ENCODE data around the gene ENKD1. TPM values are rescaled to one million over a fixed set of nuclear protein-coding genes. Genes with fewer than 3 reads are reported as not detected.

ENKD1 gene
- total RNA-seq, 1 experiment from 2014 or later: 11.9 TPM

DNA sequence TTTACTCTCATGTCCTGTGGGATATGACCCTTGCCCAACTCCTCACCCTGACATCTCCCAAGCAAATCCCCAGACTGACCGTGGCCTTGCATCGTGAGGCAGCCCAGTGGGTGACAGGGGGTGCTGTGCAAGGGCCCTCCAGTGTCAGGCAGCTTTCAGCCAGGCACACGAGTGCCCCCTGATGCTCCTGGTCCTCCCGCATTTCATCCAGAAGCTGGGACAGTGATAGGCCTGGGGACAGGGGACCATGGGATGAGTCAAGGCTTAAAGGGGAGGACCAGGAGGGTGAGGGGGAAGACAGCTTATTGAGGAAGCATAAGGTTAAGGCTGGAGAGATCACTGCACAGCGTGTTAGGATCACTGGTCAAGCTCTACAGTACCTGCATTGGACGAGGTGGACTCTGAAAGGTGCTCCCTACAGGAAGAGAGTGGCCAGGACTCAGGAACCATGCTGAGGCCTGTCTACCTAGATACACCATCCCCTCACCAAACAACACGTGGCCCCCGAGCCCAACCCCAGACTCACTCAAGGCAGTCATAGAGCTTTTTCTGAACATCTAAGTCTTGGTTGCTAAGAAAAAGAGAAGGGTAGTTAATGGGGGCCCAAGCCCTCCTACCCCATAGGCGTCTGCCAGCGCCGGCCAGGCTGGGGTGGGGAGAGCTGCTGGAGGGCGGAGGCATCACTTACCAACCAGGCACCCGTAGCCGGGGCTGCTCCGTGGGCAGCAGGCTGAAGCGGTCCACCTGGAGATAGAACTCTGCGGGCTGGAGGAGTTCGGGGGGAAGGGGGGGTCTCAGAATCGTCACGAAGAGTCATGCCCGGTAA, 7.5 kb downstream of the ENKD1 start (continued):
- TF ChIP-seq PRDM15 (CRISPR knock-in tag; IDR thresholded peaks at IDR 0.05) (no peak), RORB (CRISPR knock-in tag; IDR thresholded peaks at IDR 0.05) (no peak), E2F5 (CRISPR knock-in tag; IDR thresholded peaks at IDR 0.05) (no peak), TEAD4 (CRISPR knock-in tag; IDR thresholded peaks at IDR 0.05) (no peak), ESRRA (CRISPR knock-in tag; IDR thresholded peaks at IDR 0.05; ENCODE audit: borderline replicate concordance) (no peak), CBFB (CRISPR knock-in tag; IDR thresholded peaks at IDR 0.05; ENCODE audit: low read depth) (no peak)
- TF ChIP-seq, protein P1, sequence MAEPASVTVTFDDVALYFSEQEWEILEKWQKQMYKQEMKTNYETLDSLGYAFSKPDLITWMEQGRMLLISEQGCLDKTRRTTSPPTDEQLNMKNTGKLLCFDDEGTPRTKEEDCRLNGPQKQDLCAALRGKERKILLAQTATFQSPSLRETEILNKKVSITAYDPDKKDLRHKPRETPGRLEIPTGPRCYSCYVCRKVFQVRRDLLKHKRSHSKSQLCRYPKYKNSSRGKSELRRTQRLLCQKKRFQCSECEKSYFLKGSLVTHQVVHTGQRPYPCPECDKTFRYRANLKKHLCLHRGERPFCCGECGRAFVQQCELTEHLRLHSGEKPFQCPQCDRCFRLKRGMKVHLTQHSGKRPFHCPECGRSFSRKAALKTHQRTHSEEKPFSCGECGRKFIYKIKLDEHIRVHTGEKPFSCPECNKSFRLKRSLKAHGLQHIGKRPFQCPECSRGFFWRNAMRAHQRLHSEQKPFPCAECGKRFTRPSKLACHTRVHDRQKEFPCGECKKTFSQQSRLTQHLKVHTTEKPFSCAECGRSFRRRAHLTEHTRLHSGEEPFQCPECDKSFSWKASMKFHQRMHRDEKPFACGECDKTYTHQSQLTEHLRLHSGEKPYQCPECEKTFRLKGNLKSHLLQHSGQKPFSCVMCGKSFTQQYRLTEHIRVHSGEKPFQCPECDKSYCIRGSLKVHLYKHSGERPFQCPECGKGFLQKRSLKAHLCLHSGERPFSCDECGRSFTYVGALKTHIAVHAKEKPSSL (CRISPR knock-in tag; conservative IDR thresholded peaks at IDR 0.05): no peak
- TF ChIP-seq, protein P2, sequence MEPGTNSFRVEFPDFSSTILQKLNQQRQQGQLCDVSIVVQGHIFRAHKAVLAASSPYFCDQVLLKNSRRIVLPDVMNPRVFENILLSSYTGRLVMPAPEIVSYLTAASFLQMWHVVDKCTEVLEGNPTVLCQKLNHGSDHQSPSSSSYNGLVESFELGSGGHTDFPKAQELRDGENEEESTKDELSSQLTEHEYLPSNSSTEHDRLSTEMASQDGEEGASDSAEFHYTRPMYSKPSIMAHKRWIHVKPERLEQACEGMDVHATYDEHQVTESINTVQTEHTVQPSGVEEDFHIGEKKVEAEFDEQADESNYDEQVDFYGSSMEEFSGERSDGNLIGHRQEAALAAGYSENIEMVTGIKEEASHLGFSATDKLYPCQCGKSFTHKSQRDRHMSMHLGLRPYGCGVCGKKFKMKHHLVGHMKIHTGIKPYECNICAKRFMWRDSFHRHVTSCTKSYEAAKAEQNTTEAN (CRISPR knock-in tag; IDR thresholded peaks at IDR 0.05): no peak

DNA sequence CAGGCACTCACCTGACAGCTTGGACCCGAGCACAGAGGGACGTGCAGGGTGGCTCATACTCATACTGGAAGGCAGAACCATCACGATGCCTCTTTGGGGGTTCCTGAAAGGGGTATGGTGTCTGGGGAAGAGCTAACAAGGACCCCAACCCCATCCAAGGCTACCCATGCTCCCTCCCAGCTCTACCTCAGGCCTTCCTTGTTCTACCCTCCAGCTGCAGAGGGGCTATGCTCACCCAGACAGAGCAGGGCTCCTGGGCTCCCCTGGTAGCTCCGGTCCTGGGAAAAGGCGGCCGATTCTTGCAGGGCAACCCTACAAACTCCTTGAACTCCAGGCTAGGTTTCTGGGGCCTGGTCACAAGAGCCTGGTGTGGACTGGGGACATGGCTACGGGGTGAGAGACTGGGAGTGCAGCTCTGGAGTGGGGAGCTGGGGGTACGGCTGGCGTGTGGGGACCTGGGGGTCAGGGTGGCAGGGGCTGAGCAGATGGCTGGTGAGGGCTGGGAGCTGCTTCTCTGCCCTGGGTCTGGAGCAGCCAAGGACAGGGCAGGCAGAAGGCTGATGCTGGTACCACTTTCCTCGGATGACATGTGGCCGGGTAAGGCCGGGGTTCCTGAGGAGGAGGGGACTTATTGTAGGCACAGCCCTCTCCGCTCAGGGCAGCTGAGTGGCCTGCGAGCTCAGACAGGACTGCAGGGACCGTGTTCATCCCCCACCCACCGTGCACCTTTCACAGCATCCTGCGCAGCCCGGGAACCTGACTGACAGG, 8.6 kb downstream of the ENKD1 start:
- ATAC-seq (no peak), DNase-seq (ENCODE audit: low spot score) (no peak)
- H3K27me3 Mint-ChIP-seq (ENCODE audit: low read depth): peaks cover 26% of the 10 kb centered on the region
- no peak overlapping the region for H3K27ac Mint-ChIP-seq
- ChIA-PET CTCF (interaction anchor here (1.3 kb wide), 1 partner anchor 177 kb away, joined by 3 read pairs; the partner anchor contains the start of gene ATP6V0D1), POLR2A (interaction anchor here (0.5 kb wide), 1 partner anchor 65 kb away, joined by 3 read pairs; no protein-coding TSS in a partner anchor)
- H3K4me3 Mint-ChIP-seq: 0 out of 2 replicates have a peak overlapping the region, but pooled peaks have one; percentile 90
- 0 out of 2 replicates have a peak, but pooled peaks cover 4% of the 10 kb centered on the region for H3K36me3 Mint-ChIP-seq
- no peaks in the 10 kb centered on the region for H3K9me3 Mint-ChIP-seq
- peaks cover 17% of the 10 kb centered on the region for H3K4me1 Mint-ChIP-seq
- TF ChIP-seq SP1 (CRISPR knock-in tag; conservative IDR thresholded peaks at IDR 0.05) (no peak), ZNF317 (CRISPR knock-in tag; IDR thresholded peaks at IDR 0.05; ENCODE audit: borderline replicate concordance, low read depth) (no peak), HMGA2 (CRISPR knock-in tag; IDR thresholded peaks at IDR 0.05) (no peak), IRF1 (CRISPR knock-in tag; IDR thresholded peaks at IDR 0.05) (no peak), ZNF219 (CRISPR knock-in tag; IDR thresholded peaks at IDR 0.05; ENCODE audit: borderline replicate concordance) (no peak), NFYB (CRISPR knock-in tag; conservative IDR thresholded peaks at IDR 0.05; ENCODE audit: low read depth) (no peak), CBFB (CRISPR knock-in tag; IDR thresholded peaks at IDR 0.05; ENCODE audit: low read depth) (no peak), TEAD1 (CRISPR knock-in tag; IDR thresholded peaks at IDR 0.05) (no peak), NFATC4 (CRISPR knock-in tag; IDR thresholded peaks at IDR 0.05) (no peak)
- TF ChIP-seq, protein P3, sequence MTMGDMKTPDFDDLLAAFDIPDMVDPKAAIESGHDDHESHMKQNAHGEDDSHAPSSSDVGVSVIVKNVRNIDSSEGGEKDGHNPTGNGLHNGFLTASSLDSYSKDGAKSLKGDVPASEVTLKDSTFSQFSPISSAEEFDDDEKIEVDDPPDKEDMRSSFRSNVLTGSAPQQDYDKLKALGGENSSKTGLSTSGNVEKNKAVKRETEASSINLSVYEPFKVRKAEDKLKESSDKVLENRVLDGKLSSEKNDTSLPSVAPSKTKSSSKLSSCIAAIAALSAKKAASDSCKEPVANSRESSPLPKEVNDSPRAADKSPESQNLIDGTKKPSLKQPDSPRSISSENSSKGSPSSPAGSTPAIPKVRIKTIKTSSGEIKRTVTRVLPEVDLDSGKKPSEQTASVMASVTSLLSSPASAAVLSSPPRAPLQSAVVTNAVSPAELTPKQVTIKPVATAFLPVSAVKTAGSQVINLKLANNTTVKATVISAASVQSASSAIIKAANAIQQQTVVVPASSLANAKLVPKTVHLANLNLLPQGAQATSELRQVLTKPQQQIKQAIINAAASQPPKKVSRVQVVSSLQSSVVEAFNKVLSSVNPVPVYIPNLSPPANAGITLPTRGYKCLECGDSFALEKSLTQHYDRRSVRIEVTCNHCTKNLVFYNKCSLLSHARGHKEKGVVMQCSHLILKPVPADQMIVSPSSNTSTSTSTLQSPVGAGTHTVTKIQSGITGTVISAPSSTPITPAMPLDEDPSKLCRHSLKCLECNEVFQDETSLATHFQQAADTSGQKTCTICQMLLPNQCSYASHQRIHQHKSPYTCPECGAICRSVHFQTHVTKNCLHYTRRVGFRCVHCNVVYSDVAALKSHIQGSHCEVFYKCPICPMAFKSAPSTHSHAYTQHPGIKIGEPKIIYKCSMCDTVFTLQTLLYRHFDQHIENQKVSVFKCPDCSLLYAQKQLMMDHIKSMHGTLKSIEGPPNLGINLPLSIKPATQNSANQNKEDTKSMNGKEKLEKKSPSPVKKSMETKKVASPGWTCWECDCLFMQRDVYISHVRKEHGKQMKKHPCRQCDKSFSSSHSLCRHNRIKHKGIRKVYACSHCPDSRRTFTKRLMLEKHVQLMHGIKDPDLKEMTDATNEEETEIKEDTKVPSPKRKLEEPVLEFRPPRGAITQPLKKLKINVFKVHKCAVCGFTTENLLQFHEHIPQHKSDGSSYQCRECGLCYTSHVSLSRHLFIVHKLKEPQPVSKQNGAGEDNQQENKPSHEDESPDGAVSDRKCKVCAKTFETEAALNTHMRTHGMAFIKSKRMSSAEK (CRISPR knock-in tag; IDR thresholded peaks at IDR 0.05; ENCODE audit: borderline replicate concordance): no peak

Measured in WTC11 (cell line).